ENCODE measurements around the gene CBFA2T3.

GRCh38 chr16:88919936-88920335, 57.1 kb downstream of the CBFA2T3 start:
- TF ChIP-seq ZSCAN18 (tag by site-specific recombination; IDR thresholded peaks at IDR 0.05), result no peak
- TF ChIP-seq PRDM10 (tag by site-specific recombination; IDR thresholded peaks at IDR 0.05), result no peak
- no peak for TF ChIP-seq YY1 (tag by site-specific recombination; IDR thresholded peaks at IDR 0.05)
- no peak for TF ChIP-seq ZNF26 (tag by site-specific recombination; IDR thresholded peaks at IDR 0.05)

Measured in HEK293 (cell line).